BLaER1 (cell line): Measurements from ENCODE around the gene EFNA5.

ENCODE experiments used
- H3K27ac ChIP-seq: shearing (Covaris generic); formaldehyde crosslinking; 2 replicates; pipeline ENCODE4 v1.8.1; 2022
- H3K27me3 ChIP-seq: shearing (Covaris generic); formaldehyde crosslinking; 2 replicates; pipeline ENCODE4 v1.8.1; 2022
- H3K36me3 ChIP-seq: shearing (Covaris generic); formaldehyde crosslinking; 2 replicates; pipeline ENCODE4 v1.8.1; 2022
- H3K4me1 ChIP-seq: shearing (Covaris generic); formaldehyde crosslinking; 2 replicates; pipeline ENCODE4 v1.8.1; 2022
- H3K4me2 ChIP-seq: shearing (Covaris generic); formaldehyde crosslinking; 2 replicates; pipeline ENCODE4 v1.8.1; 2022
- H3K4me3 ChIP-seq: shearing (Covaris generic); formaldehyde crosslinking; 2 replicates; pipeline ENCODE4 v1.8.1; 2022
- H3K9ac ChIP-seq: shearing (Covaris generic); formaldehyde crosslinking; 2 replicates; pipeline ENCODE4 v1.8.1; 2022
- H3K9me3 ChIP-seq: shearing (Covaris generic); formaldehyde crosslinking; 2 replicates; pipeline ENCODE4 v1.8.1; 2022
- H4K20me1 ChIP-seq: shearing (Covaris generic); formaldehyde crosslinking; 2 replicates; pipeline ENCODE4 v1.8.1; 2022
- Cebpa-rat ChIP-seq: shearing (Covaris generic); IDR thresholded peaks from 2 replicates; pipeline ENCODE4 v1.8.1; 2022

EFNA5 gene

GRCh38 chr5:107398703-107399102 is 272.0 kb downstream of the EFNA5 start:
- Histone ChIP-seq H3K4me1 (peaks cover 11% of the 10 kb centered on the region; the same call in 1 of the 2 replicates), H3K27me3 (no peaks in the 10 kb centered on the region), H4K20me1 (no peaks in the 10 kb centered on the region), H3K27ac (no peak overlapping the region), H3K9me3 (no peaks in the 10 kb centered on the region), H3K9ac (no peak overlapping the region), H3K4me2 (no peak overlapping the region), H3K4me3 (no peak overlapping the region), H3K36me3 (no peaks in the 10 kb centered on the region)
- TF ChIP-seq Cebpa-rat: no peak

DNA sequence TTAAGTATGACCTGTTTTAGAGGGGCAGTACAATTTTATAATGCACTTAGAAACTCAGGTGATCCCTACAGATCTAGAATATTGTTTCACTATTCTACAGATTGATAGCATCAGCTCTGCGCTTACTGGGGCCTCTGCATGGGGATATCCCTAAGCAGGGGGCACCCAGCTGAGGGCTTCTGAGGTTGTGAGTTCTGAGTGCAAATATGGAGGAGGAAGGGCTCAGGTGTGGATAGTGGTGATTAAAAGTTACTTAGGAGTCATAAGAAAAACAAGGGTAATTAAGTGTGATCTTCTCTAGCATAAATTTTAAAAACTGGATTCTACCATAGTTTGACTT is 274.4 kb downstream of the EFNA5 start:
- Histone ChIP-seq H3K4me3 (no peak overlapping the region), H3K9me3 (peaks cover 11% of the 10 kb centered on the region; the same call in 1 of the 2 replicates), H3K27ac (no peak overlapping the region), H3K9ac (no peak overlapping the region), H3K4me1 (peaks cover 16% of the 10 kb centered on the region; the same call in 1 of the 2 replicates), H3K36me3 (no peaks in the 10 kb centered on the region), H4K20me1 (no peaks in the 10 kb centered on the region), H3K27me3 (no peaks in the 10 kb centered on the region), H3K4me2 (no peak overlapping the region; the same call in 1 of the 2 replicates)
- TF ChIP-seq Cebpa-rat: no peak

GRCh38 chr5:107395632-107396350 is 274.9 kb downstream of the EFNA5 start:
- H4K20me1 ChIP-seq: no peaks in the 10 kb centered on the region
- no peaks in the 10 kb centered on the region for H3K36me3 ChIP-seq
- H3K9me3 ChIP-seq: peaks cover 11% of the 10 kb centered on the region; the same call in 1 of the 2 replicates
- H3K4me1 ChIP-seq: peaks cover 21% of the 10 kb centered on the region
- no peak for TF ChIP-seq Cebpa-rat
- no peaks in the 10 kb centered on the region for H3K27me3 ChIP-seq
- no peak overlapping the region for H3K9ac ChIP-seq
- no peak overlapping the region for H3K27ac ChIP-seq
- H3K4me3 ChIP-seq: no peak overlapping the region
- H3K4me2 ChIP-seq: no peak overlapping the region; the same call in 1 of the 2 replicates

GRCh38 chr5:107393851-107394250 is 276.9 kb downstream of the EFNA5 start:
- no peak overlapping the region for H3K4me3 ChIP-seq
- H4K20me1 ChIP-seq: no peaks in the 10 kb centered on the region
- H3K4me2 ChIP-seq: no peak overlapping the region
- peaks cover 39% of the 10 kb centered on the region for H3K4me1 ChIP-seq
- no peaks in the 10 kb centered on the region for H3K36me3 ChIP-seq
- H3K27me3 ChIP-seq: no peaks in the 10 kb centered on the region
- H3K27ac ChIP-seq: no peak overlapping the region
- H3K9ac ChIP-seq: no peak overlapping the region
- H3K9me3 ChIP-seq: peaks cover 11% of the 10 kb centered on the region; the same call in 1 of the 2 replicates
- TF ChIP-seq Cebpa-rat: no peak

GRCh38 chr5:107391787-107392186 is 278.9 kb downstream of the EFNA5 start:
- H3K27ac ChIP-seq: no peak overlapping the region
- H3K4me3 ChIP-seq: no peak overlapping the region
- H3K9me3 ChIP-seq: peaks cover 11% of the 10 kb centered on the region; the same call in 1 of the 2 replicates
- no peaks in the 10 kb centered on the region for H3K36me3 ChIP-seq
- H3K27me3 ChIP-seq: no peaks in the 10 kb centered on the region
- TF ChIP-seq Cebpa-rat: no peak
- H3K4me2 ChIP-seq: no peak overlapping the region
- no peak overlapping the region for H3K9ac ChIP-seq
- H3K4me1 ChIP-seq: peaks cover 60% of the 10 kb centered on the region
- H4K20me1 ChIP-seq: no peaks in the 10 kb centered on the region

- Histone ChIP-seq H3K4me3 (peak overlapping the region; percentile 48; the same call in 1 of the 2 replicates), H4K20me1 (no peaks in the 10 kb centered on the region), H3K4me1 (peaks cover 65% of the 10 kb centered on the region), H3K27me3 (no peaks in the 10 kb centered on the region), H3K4me2 (peak overlapping the region; percentile 87), H3K9ac (peak overlapping the region; percentile 71), H3K9me3 (peaks cover 11% of the 10 kb centered on the region; the same call in 1 of the 2 replicates), H3K36me3 (no peaks in the 10 kb centered on the region), H3K27ac (peak overlapping the region; percentile 84)
- TF ChIP-seq Cebpa-rat: no peak
Observed at GRCh38 chr5:107389775-107390148, 281.0 kb downstream of the EFNA5 start.

- Histone ChIP-seq H3K9ac (peak overlapping the region; percentile 71), H3K9me3 (peaks cover 11% of the 10 kb centered on the region; the same call in 1 of the 2 replicates), H3K4me2 (peak overlapping the region; percentile 87), H3K4me1 (peaks cover 65% of the 10 kb centered on the region), H3K4me3 (peak overlapping the region; percentile 48; the same call in 1 of the 2 replicates), H3K27ac (peak overlapping the region; percentile 84), H4K20me1 (no peaks in the 10 kb centered on the region), H3K27me3 (no peaks in the 10 kb centered on the region), H3K36me3 (no peaks in the 10 kb centered on the region)
- TF ChIP-seq Cebpa-rat: no peak
Observed at GRCh38 chr5:107389130-107389774, 281.5 kb downstream of the EFNA5 start.

- Histone ChIP-seq H3K9me3 (peaks cover 18% of the 10 kb centered on the region; the same call in 1 of the 2 replicates), H3K27ac (peak overlapping the region; percentile 84), H3K27me3 (no peaks in the 10 kb centered on the region), H3K4me3 (peak overlapping the region; percentile 26; the same call in 1 of the 2 replicates), H4K20me1 (no peaks in the 10 kb centered on the region), H3K36me3 (no peaks in the 10 kb centered on the region), H3K9ac (peak overlapping the region; percentile 58), H3K4me1 (peaks cover 65% of the 10 kb centered on the region), H3K4me2 (peak overlapping the region; percentile 87)
- TF ChIP-seq Cebpa-rat: no peak
Observed at GRCh38 chr5:107388141-107388861, 282.4 kb downstream of the EFNA5 start.

GRCh38 chr5:107387526-107388140 is 283.1 kb downstream of the EFNA5 start:
- Histone ChIP-seq H3K27me3 (no peaks in the 10 kb centered on the region), H3K9me3 (peaks cover 20% of the 10 kb centered on the region; the same call in 1 of the 2 replicates), H4K20me1 (no peaks in the 10 kb centered on the region), H3K36me3 (no peaks in the 10 kb centered on the region), H3K4me1 (peaks cover 69% of the 10 kb centered on the region), H3K4me3 (0 out of 2 replicates have a peak overlapping the region, but pooled peaks have one; percentile 26), H3K9ac (peak overlapping the region; percentile 58; the same call in 1 of the 2 replicates), H3K4me2 (peak overlapping the region; percentile 87), H3K27ac (peak overlapping the region; percentile 84)
- no peak for TF ChIP-seq Cebpa-rat
